ENCODE measurements around the gene YPEL1. TPM values are rescaled to one million over a fixed set of nuclear protein-coding genes. Genes with fewer than 3 reads are reported as not detected.

Gene YPEL1
- total RNA-seq, 2 donors from 2014 or later: 20.1 to 25.2 TPM

DNA sequence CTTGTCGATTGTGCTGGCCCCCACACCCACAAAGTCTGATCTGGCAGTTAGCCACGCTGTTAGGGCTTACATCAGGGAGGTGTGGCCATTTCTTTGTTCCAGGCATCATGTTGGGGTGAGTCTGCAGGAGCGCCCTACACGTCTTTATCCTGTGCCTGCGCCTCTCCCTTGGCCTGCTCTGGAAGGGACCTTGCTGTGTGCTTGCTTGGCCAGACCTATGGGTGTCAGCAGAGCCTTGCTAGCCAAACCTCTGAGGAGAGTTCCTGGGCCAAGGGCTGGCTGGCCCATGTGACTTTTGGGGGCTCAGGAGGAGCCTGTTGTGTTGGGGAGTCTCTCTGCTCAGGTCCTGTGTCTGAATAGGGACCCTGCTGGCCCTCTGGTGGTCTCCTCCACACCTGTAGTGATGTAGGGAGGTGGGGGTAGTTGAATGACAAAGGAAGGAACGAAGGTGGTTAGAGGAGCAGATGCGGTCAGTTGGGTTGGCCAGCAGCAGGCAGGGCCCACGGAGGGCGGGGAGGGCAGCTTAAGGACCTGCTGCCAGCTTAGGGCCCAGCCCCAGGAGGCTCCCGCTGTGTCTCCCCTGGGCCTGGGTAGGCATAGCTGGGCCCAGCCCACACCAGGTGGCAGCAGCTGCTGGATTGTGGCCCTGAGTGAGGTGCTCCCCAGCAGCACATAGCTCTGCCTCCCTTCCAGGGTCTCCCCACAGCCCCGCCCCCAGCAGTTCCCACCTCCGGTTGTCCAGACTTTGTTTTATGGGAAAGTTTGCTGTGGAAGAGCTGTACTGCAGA is 61.9 kb downstream of the YPEL1 start:
- ATAC-seq (ENCODE audit: insufficient number of reproducible peaks, low FRiP score, low read depth) (no peak), DNase-seq (ENCODE audit: low spot score) (no peak)
- no peaks in the 10 kb centered on the region for H3K4me1 ChIP-seq (ENCODE audit: control insufficient read depth in 1 of 2, low read depth in 2 of 2)
- TF ChIP-seq, protein P1, sequence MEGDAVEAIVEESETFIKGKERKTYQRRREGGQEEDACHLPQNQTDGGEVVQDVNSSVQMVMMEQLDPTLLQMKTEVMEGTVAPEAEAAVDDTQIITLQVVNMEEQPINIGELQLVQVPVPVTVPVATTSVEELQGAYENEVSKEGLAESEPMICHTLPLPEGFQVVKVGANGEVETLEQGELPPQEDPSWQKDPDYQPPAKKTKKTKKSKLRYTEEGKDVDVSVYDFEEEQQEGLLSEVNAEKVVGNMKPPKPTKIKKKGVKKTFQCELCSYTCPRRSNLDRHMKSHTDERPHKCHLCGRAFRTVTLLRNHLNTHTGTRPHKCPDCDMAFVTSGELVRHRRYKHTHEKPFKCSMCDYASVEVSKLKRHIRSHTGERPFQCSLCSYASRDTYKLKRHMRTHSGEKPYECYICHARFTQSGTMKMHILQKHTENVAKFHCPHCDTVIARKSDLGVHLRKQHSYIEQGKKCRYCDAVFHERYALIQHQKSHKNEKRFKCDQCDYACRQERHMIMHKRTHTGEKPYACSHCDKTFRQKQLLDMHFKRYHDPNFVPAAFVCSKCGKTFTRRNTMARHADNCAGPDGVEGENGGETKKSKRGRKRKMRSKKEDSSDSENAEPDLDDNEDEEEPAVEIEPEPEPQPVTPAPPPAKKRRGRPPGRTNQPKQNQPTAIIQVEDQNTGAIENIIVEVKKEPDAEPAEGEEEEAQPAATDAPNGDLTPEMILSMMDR (IDR thresholded peaks at IDR 0.05): no peak
- H3K27ac ChIP-seq: no peak overlapping the region
- no peaks in the 10 kb centered on the region for H3K27me3 ChIP-seq (replicated peaks; ENCODE audit: insufficient read depth)
- H3K4me3 ChIP-seq: no peak overlapping the region
- H3K9me3 ChIP-seq: no peaks in the 10 kb centered on the region
- H3K36me3 ChIP-seq: peaks cover 51% of the 10 kb centered on the region

DNA sequence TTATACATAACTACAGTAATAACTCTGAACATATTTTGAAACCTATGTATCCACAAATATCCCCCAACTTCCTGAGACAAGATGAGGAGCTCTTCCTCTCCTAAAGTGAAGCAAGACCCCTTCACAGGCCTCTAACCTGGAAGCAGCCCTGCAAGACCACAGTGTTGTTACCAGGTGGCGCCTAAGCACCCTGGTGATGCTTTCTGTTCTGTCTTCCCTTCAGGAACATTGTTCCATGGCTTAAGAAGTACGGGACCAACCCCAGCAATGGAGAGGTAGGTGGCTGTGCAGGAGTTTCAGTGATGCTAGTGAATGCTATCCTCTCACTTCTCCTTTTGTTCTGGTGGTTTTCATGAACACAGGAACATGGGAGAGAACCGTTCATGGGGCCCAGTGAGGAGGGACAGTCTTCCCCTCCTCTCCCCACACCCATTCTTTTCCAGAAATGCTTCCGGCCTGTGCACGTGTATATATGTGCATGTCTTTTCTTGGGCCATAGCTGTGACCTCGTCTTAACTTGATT is 63.4 kb downstream of the YPEL1 start:
- ATAC-seq (ENCODE audit: insufficient number of reproducible peaks, low FRiP score, low read depth) (no peak), DNase-seq (ENCODE audit: low spot score) (no peak)
- H3K9me3 ChIP-seq: no peaks in the 10 kb centered on the region
- H3K27me3 ChIP-seq (replicated peaks; ENCODE audit: insufficient read depth): no peaks in the 10 kb centered on the region
- H3K4me1 ChIP-seq (ENCODE audit: control insufficient read depth in 1 of 2, low read depth in 2 of 2): peaks cover 0 to 5% of the 10 kb centered on the region in 2 donors
- H3K27ac ChIP-seq: no peak overlapping the region
- TF ChIP-seq, protein P1 (IDR thresholded peaks at IDR 0.05): no peak
- H3K4me3 ChIP-seq: no peak overlapping the region
- peaks cover 46% of the 10 kb centered on the region for H3K36me3 ChIP-seq

DNA sequence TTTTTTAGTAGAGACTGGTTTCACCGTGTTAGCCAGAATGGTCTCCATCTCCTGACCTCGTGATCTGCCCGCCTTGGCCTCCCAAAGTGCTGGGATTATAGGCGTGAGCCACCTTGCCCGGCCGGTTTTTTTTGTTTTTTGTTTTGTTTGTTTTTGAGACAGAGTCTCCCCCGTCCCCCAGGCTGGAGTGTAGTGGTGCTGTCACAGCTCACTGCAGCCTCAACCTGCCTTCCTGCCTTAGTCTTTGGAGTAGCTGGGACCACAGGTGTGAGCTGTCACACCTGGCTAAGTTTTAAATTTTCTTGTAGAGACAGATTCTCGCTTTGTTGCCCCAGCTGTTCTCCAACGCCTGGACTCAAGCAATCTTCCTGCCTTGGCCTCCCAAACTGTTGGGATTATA is 66.6 kb downstream of the YPEL1 start:
- ATAC-seq (ENCODE audit: insufficient number of reproducible peaks, low FRiP score, low read depth): no peak
- H3K27ac ChIP-seq: no peak overlapping the region

DNA sequence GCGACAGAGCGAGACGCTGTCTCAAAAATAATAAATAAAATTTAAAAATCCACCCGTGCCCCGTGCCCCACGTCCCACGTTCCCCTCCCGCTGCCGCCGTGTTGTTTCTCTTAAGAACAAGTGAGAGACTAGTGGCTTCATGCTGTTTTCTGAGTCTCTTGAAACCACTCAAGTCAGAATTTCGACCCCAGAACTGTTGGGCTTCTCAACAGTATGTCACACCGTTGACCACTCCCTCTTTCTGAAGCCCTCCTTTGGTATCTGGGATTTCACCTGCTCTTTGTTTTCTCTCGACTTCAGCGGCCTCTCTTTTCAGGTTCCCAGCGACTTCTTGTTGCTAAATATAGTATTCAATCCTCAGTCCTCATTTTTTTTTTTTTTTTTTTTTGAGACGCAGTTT is 68.8 kb downstream of the YPEL1 start:
- Histone ChIP-seq H3K27me3 (replicated peaks; ENCODE audit: insufficient read depth) (no peaks in the 10 kb centered on the region), H3K9me3 (no peaks in the 10 kb centered on the region), H3K4me1 (ENCODE audit: control insufficient read depth in 1 of 2, low read depth in 2 of 2) (peaks cover 0 to 16% of the 10 kb centered on the region in 2 donors), H3K36me3 (peaks cover 12% of the 10 kb centered on the region), H3K4me3 (peak overlapping the region; percentile 88), H3K27ac (peak overlapping the region in 1 of 2 donors; percentile 89)
- DNase-seq (ENCODE audit: low spot score) (no peak), ATAC-seq (ENCODE audit: insufficient number of reproducible peaks, low FRiP score, low read depth) (no peak)
- TF ChIP-seq, protein P1 (IDR thresholded peaks at IDR 0.05): no peak

More for the DNA sequence above, 66.6 kb downstream of the YPEL1 start:
- no peak overlapping the region for H3K4me3 ChIP-seq
- peaks cover 35% of the 10 kb centered on the region for H3K36me3 ChIP-seq
- H3K27me3 ChIP-seq (replicated peaks; ENCODE audit: insufficient read depth): no peaks in the 10 kb centered on the region
- H3K9me3 ChIP-seq: no peaks in the 10 kb centered on the region
- TF ChIP-seq, protein P1 (IDR thresholded peaks at IDR 0.05): no peak
- H3K4me1 ChIP-seq (ENCODE audit: control insufficient read depth in 1 of 2, low read depth in 2 of 2): peaks cover 0 to 16% of the 10 kb centered on the region in 2 donors
- no peak for DNase-seq (ENCODE audit: low spot score)

DNA sequence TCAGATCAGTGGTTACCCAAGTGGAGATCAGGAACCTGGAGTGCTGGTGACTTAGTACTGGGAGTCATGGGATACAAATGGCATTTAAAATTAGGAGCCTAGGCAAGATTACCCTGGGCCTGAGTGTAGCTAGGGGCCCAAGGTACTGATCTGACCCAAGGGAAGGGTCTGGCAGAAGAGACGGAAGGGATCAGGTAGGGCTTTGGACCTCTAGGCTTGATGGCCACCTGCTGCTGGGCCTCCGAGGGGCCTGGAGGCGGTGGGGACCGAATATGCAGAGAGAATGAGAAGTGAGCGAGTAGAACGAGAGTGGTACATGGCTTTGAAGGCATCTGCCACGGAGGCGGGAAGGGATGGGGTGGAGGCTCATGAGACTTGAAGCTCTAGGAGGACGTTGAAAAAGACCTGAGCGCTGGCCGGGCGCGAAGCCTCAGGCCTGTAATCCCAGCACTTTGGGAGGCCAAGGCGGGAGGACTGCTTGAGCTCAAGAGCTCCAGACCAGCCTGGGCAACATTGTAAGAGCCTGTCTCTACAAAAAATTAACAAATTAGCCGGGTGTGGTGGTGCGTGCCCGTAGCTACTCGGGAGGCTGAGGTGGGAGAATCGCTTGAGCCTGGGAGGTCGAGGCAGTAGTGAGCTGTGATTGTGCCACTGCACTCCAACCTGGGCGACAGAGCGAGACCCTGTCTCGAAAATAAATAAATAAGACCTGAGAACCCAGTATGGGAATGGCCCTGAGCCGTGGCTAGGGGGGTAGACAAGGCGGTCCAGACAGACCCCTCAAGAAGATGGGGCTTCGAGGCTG is 70.3 kb downstream of the YPEL1 start:
- ATAC-seq (ENCODE audit: insufficient number of reproducible peaks, low FRiP score, low read depth): no peak

More for the DNA sequence above, 70.3 kb downstream of the YPEL1 start:
- Histone ChIP-seq H3K27ac (peak overlapping the region; percentile 86 to 89), H3K9me3 (no peaks in the 10 kb centered on the region), H3K27me3 (replicated peaks; ENCODE audit: insufficient read depth) (no peaks in the 10 kb centered on the region), H3K4me1 (ENCODE audit: control insufficient read depth in 1 of 2, low read depth in 2 of 2) (peaks cover 0 to 16% of the 10 kb centered on the region in 2 donors), H3K4me3 (peak overlapping the region; percentile 88), H3K36me3 (no peaks in the 10 kb centered on the region)
- TF ChIP-seq, protein P1 (IDR thresholded peaks at IDR 0.05): no peak
- DNase-seq (ENCODE audit: low spot score): no peak

All from thoracic aorta (tissue), 2 donors.